Endometrial microvascular endothelial cells (primary cell): ENCODE data around the gene PLPP7. TPM values are rescaled to one million over a fixed set of nuclear protein-coding genes. Genes with fewer than 3 reads are reported as not detected.
"Not testable (repeated sequence)": the region's sequence is repeated elsewhere in the genome, so short reads cannot be mapped to it uniquely, and the experiment has no call there.

Experiments
- in situ Hi-C: cut with HindIII; loops from 2 replicates; pipeline ENCODE4 v1.10.0; 2017; ENCODE audit warnings: low sequenced_read_pairs, low pct_unique_long_range_greater_than_20kb; ENCODE audit errors: inconsistent ontology term
- total RNA-seq: library from RNA; depleted of rRNA; stranded (reverse); fragments of >200 nt; gene quantifications from one replicate; pipeline ENCODE4 v1.2.3, GENCODE V29; 2015; ENCODE audit errors: inconsistent ontology term

The PLPP7 gene
- total RNA-seq, 1 donor from 2014 or later = 7.5 TPM

DNA sequence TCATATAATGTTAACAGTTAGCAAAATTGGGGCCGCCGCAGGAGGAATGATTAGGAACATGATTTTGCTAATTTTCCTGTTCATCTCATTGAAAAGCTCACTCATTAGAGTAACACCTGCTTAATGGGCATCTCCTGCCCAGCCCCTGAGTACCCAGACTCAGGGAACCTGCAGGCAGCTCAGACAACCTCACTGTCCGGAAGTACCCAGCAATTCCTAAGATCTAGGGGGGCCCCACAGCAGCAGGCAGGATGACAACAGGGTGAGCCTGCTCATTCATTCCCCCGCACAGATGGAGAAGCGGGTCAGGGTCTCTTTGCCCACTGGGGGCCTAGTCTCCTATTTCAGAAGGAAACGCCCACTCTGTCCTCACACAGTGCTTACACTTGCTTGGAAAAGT is 25.8 kb upstream of the PLPP7 start:
- in situ Hi-C loops = no loop called here

DNA sequence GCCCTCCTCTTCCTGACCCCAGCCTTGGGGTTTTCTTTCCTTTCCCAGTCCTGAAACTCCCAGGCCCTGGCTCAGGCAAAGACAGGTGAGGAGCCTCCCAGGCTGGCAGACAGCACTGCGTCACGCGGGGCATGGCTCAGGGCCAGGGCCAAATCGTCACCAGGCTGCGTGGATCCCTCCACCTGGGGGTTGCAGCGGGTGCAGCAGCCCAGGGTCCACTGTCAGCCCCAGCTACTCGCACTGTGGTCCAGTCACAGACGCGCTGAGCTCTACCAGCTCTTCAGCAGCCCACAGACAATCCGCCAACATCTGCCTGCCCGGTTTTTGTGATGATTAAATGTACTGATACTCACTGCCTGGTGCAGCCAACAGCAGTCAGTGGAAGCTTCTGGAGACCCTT is 25.3 kb upstream of the PLPP7 start:
- in situ Hi-C loops = no loop called here

DNA sequence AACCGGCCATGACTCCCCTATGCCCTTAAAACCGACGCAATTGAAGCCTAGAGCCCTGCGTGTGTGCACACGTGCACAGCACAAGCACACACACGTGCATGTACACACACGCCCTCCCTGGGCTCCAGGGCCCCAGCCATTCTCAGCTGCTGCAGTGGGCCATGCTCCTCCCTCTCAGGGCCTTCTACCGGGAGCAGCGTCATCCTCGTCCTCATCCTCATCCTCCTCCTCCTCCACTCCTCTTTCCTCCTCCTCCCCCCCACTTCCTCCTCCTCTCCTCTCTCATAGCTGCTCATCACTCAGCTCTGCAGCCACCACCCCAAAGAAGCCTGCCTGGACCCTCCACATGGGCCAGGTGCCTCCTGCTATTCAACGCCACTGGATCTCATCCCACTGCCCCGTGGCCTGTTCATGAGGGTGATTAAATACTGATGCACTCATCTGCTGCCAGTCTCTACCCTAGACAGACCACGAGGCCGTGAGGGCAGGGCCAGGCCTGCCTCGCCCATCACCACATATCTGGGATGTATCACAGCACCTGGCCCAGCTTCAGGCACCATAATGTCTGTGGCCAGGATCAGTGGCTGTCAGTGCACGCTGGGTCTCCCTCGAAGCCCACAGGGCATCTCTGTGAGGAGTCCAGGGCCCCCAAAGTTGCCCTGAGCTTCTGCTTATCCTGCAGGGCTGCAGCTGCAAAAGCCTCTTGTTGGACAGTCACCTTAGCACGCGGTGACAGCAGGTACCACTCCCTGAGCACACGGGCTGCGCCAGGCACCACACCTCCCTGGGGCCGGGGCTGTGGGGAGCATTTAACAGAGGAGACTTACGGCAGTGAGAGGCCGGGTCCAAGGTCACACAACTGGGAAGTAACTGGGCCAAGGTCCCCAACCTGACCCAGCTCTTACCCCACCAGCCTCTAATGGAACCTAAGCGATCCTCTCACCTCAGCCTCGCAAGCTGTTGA is 23.0 kb upstream of the PLPP7 start:
- in situ Hi-C loops = no loop called here

DNA sequence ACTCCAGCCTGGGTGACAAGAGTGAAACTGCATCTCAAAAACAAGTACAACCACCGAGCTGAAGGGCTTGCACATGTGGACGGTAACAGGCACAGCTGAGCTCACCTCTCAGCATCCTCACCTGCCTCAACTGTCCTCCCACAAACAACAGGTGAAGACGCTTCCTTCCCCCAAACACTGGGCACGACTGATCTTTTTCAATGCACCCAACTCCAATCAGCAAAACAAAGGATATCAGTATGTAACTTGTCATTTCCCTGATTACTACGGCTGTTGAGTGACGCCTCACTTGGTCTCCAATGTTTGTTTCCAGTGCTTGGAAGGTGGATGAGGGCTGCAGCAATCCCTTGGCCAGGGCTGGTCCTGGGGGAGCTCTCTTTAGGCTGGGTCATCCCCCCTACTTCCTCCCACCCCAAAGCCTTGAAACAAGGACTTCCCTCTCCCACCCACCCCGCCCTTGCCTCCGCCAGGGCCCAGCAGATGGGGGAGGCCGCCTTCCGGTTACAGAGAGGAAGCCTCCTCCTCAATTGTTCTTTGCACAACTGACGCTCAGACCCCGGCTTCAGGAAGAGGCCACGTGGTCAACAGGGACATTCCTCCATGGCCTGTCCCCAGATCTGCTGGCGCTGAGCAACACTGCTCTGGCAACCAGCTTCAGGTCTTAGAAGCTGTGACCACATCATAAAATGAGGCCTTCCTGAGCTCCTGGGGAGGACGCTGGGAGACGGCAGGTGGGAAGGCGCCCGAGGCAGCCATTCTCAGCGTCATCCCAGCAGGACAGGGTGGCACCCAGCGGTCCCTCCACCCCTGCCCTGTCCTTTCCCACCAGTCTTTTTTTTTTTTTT is 19.1 kb upstream of the PLPP7 start:
- in situ Hi-C loops = no loop called here

DNA sequence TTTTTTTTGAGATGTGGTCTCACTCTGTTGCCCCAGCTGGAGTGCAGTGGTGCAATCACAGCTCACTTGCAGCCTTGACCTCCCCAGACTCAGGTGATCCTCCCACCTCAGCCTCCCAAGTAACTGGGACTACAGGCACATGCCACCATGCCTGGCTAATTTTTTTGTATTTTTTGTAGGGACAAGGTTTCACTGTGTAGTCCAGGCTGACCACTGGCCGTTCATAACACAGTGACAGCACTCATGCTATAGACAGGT is 18.6 kb upstream of the PLPP7 start:
- in situ Hi-C loops = not testable (repeated sequence)

DNA sequence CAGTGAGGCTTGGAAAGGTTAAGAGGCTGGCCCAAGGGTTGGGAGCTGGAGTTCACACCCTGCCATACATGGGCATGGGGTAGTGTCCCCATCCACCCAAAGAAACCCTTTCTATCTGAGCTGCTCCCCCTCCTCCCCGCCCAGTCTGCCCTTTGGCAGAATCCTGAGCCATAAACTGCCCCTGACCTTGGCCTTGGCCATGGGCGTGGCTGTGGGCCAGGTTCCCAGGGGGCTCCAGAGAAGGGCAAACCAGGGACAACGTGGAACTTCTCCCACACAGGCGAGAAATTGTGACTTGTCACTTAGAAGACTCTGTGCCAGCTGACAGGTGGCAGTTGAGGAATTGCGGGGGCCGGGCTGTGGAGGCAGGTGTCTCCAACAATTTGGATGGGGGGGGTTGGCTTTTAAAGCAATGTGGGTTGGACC is 18.0 kb upstream of the PLPP7 start:
- in situ Hi-C loops = no loop called here

DNA sequence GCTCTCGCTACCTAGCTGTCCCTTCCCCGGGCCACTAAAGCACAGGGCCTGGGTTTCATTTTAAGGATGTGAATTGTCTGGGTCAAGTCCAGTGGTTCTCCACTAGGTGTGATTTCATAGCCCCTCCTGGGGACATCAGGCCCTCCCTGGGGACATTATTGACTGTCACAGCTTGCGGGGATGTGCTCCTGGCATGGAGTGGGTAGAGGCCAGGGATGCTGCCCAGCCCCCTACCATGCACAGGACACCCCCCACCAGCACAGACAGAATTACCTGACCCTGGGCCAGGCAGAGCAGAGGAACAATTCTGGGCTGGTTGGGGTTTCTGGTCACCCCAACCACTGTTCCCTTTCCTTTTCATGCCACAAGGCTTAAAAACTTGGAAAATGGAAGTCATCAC is 17.3 kb upstream of the PLPP7 start:
- in situ Hi-C loops = no loop called here

DNA sequence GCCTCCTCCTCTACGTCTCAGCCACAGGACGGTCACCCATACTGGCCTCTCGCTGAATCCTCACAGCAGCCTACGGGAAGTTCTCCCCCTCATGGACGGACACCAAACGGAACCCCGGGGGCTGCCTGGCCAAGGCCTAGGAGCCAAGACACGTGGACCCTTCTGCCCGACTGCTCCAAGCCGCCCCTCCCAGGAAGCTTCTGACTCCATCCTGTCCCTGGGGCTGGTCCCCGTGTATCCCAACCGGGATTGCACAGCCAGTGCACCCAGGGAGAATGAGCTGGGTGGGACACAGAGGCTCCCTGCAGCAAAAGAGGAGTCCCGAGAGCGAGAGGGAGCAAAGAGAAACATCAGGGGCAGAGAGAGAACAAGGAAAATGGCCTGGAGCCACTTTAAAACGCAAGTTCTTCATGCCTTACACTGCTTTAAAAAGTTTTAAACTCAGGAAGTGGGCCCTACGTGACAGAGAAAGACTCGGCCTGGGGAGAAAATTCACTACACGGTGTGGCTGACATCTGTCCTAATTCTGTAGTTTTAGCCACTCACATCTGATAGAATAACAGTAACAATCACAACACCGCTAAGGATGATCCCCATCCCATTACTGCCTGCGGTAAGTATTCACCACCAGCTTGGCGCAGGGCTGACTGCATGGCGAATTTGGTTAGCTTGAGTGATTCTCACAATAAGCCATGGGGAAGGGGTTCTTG is 16.2 kb upstream of the PLPP7 start:
- in situ Hi-C loops = no loop called here

DNA sequence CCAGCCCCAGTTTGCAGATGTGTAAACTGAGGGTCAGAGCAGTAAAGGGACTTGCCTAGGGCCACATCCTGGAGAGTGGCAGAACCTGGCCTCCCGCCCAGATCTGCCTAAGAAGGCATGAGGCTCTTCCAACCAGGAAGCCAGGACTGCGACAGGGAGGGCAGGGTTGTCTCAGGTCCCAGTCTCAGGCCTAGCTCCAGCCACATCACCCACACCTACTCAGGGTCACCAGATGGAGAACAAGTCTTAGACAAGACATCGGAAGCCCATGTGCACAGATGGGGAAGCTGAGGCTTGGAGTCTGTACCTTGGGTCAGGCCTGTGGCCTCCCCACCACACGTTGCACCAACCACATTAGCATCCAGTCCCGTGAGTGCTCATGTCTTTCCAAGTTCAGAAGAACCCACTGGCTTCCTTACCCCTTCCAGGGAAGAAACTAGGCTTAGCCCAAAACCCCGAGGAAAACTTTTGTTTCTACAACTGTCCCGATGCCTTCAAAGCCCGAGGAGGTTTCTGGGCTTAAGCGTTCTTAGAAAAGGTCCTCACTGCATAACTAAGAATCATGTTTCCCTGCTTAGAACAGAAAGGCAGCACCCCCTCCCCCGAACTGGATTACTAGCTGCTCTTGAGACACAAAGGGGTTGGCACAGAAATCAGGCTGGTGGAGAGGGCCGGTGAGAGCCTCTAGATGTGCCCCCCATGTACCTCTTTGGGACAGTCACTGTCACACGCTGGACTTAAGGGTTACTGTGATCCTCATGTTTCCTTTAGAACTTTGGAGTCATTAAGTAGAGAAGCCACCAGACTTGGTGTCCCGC is 15.5 kb upstream of the PLPP7 start:
- in situ Hi-C loops = no loop called here

DNA sequence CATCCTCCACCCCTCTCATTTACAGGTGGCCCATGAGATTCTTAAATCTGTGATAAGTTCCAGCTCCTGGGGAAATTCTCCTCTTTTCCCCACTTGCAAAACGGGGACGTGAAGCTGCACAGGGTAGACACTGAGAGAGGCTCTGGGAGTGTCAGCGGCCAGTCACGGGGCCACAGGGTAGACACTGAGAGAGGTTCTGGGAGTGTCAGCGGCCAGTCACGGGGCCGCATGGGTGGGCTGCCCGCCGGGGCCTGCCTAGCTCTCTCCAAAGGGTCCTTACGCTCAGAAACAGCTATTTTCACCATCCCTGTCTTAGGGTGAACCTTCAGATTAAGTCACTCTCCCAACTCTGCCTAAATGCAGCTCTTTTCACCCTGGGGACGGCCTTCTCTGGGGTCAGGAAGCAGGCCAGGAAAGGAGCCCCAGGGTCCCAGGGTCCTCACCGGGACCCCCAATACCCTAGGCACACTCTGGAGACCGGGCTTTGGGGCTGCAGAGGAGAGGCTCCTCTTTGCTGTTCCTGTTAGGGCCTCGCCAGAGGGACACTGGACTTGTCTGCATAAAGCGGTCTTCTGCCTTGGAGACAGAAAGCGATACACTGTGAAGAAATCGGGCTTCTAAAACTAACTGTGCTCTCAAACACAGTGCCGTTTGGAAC is 14.7 kb upstream of the PLPP7 start:
- in situ Hi-C loops = no loop called here

DNA sequence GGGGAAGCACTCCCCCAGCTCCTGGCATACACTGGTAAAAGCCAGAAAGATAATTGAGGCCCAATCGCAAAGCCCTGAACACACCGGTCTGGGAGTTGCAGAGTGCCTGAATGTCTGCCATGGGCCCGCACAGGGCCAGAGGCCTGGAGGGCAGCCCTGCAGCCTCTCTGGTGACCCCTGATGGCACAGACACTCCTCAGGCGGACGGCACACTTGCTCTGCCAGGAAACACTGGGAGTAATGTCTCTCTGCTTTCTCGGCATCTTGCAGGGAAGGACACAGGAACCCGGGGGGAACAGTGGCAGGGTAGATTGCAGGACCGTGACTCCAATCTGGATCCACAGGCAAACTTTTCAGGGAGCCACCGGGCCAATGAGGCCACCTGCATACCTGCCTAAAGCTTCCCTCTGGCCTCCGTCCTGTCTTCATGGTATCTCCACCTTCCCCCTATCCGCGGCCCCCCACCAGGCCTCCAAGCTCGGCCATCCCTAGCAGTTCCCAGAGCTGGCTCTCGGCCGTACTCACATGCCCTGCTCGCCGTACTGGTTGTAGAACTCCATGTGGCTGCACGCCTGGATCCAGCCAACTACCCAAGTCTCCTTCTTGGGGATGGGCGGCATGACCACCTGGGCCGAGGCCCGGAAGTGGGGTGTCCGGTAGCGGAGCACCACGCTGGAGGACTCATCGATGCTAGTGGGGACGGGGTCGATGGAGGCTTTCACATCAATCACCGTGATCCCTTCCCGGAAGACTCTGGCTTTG is 14.0 kb upstream of the PLPP7 start:
- in situ Hi-C loops = no loop called here

DNA sequence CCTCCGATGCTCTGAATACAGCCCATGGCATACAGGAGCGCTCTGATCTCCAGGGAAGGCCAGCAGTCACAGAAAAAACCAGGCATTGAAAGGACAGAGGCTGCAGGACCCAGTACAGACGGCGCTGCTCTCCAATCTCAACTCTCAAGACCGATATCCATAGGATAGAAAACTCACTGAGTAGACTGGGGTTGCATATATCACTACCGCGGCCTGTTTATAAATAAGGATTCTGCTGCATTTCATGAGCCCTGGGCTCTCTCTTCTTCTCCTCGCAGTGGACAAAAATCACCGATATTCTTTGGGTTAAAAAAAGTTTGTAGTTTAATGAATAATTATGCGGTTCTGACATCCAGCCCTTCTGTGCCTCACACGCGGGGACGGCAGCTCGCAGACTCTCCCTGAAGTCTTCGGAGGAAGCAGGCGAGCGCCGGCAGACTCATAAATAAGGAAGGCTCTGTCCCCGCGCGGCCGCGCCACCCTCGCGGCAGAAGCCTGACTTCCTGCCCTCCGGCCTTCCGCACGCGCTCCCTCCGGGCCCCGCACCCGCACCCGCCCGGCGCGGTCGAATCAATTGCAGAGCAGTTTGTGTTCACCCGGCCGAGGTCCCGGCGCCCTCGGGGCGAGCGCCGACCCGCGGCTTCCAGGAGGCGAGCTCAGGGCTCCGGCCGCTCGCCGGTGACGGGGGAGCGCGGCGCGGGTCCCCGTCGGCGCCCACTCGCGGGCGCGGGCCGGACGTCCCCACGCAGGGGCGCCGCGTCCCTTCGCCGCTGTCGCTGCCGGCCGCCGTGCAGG is 13.2 kb upstream of the PLPP7 start, which contains the start of gene FAM78A:
FAM78A (minus strand) TSS at position 417 of the 795 bp plus-strand sequence; CDS start at position 86, 331 bp downstream.
- in situ Hi-C loops = no loop called here

DNA sequence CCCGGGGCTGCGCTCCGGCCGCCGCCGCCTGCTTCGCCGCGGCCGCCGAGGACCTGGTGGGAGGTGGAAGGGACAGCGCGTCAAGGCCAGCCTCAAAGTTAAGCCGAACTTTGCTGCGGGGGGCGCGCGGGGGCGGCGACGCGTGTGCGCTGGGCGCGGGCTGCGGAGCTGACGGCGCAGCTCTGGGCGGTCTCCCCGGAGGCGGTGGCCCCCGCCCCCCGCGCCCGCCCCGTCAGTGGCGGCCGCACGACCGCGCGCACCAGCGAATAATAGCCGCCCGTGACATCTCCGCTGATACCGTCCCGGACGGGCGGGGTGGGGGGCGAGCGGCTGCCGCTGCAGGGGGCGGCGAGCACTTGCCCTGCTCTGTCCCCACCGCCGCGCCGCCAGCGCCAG is 12.6 kb upstream of the PLPP7 start:
- in situ Hi-C loops = no loop called here

DNA sequence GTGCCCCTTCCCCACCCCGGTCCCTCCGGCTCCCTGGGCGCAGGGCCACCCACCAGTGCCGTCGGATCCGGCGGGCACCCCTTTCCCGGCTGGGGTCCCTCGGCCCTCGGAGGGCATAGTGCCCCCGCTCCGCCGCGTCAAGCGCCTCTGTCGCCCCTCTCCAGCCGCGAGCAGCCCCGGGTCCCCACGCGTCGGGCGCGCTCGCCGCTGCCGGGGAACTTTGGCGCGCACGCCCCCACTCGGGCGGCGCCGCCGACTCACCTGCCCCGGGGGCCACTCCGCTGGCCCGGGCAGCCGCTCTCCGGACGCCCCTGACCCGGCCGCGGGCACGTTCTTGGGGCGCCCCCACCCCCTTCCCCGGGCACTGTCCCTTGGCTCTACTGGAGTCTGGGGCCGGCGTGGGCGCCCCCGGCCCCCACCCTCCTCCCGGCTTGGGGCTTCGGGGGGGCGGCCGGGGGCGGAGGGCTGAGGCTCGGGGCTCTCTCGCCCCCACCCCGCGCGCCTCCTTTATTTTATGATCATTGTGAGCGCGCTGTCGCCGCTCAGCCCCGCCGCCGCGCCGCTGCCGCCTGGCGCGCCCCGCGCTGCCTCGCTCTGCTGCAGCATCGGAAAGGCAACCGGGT is 12.1 kb upstream of the PLPP7 start:
- in situ Hi-C loops = no loop called here

DNA sequence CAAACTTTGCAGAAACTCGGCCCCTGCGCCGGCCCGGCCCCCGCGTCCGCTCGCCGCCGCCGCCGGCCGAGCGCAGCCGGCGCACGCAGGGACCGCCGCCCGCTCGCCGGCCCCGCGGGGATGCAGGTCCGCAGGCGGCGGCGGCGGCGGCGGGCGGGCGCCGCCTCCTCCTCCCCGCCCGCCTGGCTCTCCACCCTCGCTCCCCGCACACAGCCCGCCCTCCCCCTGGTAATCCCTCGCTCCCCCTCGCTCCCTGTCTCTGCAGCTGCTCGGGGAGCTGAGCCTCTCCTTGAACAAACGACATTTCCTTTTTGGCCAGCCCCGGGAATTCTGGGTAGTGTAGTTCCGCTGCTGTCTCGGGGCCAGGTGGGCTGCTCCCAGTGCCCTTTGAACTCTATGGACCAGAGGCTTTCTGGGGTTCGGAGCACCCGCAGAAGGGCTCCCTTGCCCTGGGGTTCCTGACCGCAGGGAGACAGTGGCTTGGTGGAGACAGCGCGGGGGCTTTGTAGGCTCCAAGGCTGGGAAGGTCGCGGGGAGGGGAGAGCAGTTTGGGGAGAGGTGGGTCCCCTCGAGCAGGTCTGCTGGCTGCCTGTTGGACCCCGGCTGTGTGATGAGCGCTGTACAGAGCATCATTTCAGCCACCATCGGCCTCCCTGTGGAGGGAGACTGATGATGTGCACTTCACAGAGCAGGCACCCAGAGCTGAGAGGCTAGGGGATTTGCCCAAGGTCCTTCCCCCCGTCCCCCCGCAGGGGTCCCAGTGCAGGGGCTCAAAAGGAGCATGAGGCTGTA is 11.4 kb upstream of the PLPP7 start:
- in situ Hi-C loops = no loop called here

DNA sequence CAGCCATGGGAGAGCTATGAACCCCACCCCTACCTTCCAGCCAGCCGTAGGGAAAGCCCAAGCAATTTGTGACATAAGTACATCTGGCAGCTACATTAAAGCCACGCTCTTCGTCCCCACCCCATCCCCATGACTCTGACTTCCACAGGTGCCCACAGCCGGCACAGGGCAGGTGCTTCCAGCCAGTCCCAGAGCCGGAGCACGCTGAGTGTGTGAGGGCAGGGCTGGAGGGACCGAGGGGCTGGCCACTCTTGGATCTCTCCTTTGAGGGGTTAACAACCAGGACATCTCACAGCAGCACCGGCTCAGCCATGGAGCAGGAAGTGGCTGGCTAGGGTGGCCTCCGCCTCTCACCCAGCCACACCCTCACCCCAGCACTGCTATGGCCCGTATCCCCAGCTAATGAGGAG is 10.8 kb upstream of the PLPP7 start:
- in situ Hi-C loops = no loop called here
